ENCODE data around the gene TEX22.

DNA sequence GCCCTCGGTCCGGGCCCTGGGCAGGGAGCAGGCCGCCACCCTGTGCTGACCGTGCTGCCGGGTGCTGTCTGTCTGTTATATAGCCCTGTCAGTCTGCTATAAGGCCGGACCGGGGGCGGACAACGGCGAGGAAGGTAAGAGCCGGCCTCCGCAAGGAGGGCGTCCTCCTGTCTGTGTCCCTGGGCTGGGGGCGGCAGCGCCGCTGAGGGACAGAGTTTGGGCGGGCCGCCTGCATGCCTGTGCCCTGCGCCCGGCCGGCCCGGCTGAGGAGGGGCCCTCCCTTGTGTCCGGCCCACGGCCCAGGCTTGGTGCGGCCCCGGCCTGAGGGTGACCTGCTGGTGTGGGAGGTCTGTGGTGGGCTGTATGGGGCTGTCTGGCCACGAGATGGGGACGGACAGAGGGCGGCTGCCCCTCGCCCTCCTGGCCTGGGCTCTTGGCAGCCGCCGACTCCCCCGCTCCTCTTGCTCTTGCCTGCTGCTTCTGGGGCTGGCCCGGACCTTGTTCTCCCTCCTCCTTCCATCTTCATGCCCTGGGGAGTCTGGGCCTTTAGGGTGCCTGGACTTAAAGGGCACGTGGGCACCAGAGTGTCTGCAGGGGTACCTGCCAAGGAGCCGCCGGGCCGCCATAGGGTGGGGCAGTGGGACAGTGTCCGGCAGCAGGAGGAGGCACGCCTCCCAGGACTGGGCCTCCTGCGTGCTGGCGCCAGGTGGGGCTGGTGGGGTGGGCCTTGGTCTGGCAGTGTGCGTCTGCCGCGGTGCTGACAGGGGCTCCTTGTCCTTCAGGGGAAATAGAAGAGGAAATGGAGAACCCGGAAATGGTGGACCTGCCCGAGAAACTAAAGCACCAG lies 51.2 kb downstream of the TEX22 start:
- TF ChIP-seq POLR2A (IDR thresholded peaks at IDR 0.05) = no peak
- TF ChIP-seq, protein P1, sequence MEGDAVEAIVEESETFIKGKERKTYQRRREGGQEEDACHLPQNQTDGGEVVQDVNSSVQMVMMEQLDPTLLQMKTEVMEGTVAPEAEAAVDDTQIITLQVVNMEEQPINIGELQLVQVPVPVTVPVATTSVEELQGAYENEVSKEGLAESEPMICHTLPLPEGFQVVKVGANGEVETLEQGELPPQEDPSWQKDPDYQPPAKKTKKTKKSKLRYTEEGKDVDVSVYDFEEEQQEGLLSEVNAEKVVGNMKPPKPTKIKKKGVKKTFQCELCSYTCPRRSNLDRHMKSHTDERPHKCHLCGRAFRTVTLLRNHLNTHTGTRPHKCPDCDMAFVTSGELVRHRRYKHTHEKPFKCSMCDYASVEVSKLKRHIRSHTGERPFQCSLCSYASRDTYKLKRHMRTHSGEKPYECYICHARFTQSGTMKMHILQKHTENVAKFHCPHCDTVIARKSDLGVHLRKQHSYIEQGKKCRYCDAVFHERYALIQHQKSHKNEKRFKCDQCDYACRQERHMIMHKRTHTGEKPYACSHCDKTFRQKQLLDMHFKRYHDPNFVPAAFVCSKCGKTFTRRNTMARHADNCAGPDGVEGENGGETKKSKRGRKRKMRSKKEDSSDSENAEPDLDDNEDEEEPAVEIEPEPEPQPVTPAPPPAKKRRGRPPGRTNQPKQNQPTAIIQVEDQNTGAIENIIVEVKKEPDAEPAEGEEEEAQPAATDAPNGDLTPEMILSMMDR (IDR thresholded peaks at IDR 0.05) = no peak

Measured in esophagus squamous epithelium (tissue), 4 donors.